ENCODE results near the gene CHRM5. TPM values are rescaled to one million over a fixed set of nuclear protein-coding genes. Genes with fewer than 3 reads are reported as not detected.

The CHRM5 gene
- total and polyA plus RNA-seq, 9 of the 15 experiments (the other 6 are each of a cell fraction or from before 2014, with no cell fraction given), result not detected

- TF ChIP-seq AFF4 (CRISPR knock-in tag; IDR thresholded peaks at IDR 0.05), result no peak; the same call in 1 of the 2 replicates
- no peak for TF ChIP-seq RHOXF2B (CRISPR knock-in tag; conservative IDR thresholded peaks at IDR 0.05)
- no peak for TF ChIP-seq ERF (CRISPR knock-in tag; IDR thresholded peaks at IDR 0.05)
- TF ChIP-seq ZNF444 (CRISPR knock-in tag; IDR thresholded peaks at IDR 0.05), result no peak
- TF ChIP-seq GATAD2A (IDR thresholded peaks at IDR 0.05), result no peak
- TF ChIP-seq ZNF140 (CRISPR knock-in tag; IDR thresholded peaks at IDR 0.05), result no peak
- TF ChIP-seq ESRRA (IDR thresholded peaks at IDR 0.05; ENCODE audit: borderline replicate concordance, low read depth), result peak; percentile 86
- TF ChIP-seq HOXB6 (CRISPR knock-in tag; IDR thresholded peaks at IDR 0.05; ENCODE audit: borderline replicate concordance), result no peak
- no peak for TF ChIP-seq HNRNPH1 (optimal IDR thresholded peaks at IDR 0.05; ENCODE audit: low read depth, low read length)
- no peak for TF ChIP-seq IRF1 (CRISPR knock-in tag; IDR thresholded peaks at IDR 0.05; ENCODE audit: borderline replicate concordance)
- no peak for TF ChIP-seq ZNF232 (CRISPR knock-in tag; IDR thresholded peaks at IDR 0.05)
- TF ChIP-seq SOX6 (IDR thresholded peaks at IDR 0.05), result no peak
- no peak for TF ChIP-seq CBX8 (IDR thresholded peaks at IDR 0.05; ENCODE audit: borderline replicate concordance, extremely low read depth, low read depth, low read length, poor library complexity, severe bottlenecking)
- peak; percentile 100 for TF ChIP-seq E2F8 (IDR thresholded peaks at IDR 0.05; ENCODE audit: low read depth, partially characterized antibody)
- TF ChIP-seq CHD2 (IDR thresholded peaks at IDR 0.05; ENCODE audit: low read depth, low read length), result no peak; the same call in 1 of the 2 replicates
- no peak for TF ChIP-seq HNRNPK (IDR thresholded peaks at IDR 0.05; ENCODE audit: low read depth, low read length, poor library complexity, severe bottlenecking)
- no peak for TF ChIP-seq ZNF76 (CRISPR knock-in tag; IDR thresholded peaks at IDR 0.05; ENCODE audit: borderline replicate concordance)
- peak; percentile 41 for TF ChIP-seq ATF3 (IDR thresholded peaks at IDR 0.05)
- no peak for TF ChIP-seq ATF3 (CRISPR knock-in tag; conservative IDR thresholded peaks at IDR 0.05)
Measured at GRCh38 chr15:34101366-34102174, 133.3 kb downstream of the CHRM5 start, which contains the start of the genes EMC7 and PGBD4 (continued).

Data from K562 (cell line).